GM21423 (cell line): Measurements from ENCODE around the gene FNDC7.
"Not testable (repeated sequence)": the region's sequence is repeated elsewhere in the genome, so short reads cannot be mapped to it uniquely, and the experiment has no call there.

Experiments used
- ATAC-seq: cut with Tn5 transposase; IDR thresholded peaks from one replicate; pipeline ENCODE4 v1.9.1; 2021; ENCODE audit warnings: mild to moderate bottlenecking, moderate library complexity; ENCODE audit not compliant: unreplicated experiment

FNDC7 gene

GRCh38 chr1:108699375-108700332, 13.1 kb upstream of the FNDC7 start:
- no peak for ATAC-seq

DNA sequence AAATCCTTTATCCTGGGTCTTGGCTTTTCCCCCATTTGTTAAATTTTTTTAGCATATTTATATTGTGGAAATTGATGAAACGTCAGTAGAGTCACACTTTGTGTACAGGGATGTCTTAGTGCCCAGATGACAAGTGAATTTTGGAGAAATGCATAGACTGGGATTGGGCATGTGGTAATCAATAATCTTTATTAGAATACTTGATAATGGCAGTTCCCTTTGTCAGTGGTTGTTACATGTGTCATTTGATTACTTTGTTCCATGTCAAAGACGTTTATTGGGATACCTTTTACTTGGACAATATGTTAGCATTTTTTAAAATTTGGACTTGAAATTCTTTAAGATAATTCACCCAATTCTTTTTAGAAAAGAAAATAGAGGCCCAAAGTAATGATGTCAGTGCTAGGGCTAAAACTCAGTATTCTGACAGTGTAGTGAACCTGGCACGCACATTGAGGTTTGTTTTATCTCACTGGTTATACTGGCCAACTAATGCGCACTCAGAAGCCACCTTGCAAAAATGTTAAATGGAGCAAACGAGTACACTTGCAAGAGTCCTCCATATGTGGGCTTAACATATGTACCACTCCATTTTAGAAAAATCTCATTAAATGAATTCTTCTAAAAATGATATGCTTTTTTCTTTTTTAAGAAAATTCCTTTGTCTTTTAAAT, 11.4 kb upstream of the FNDC7 start:
- ATAC-seq, result no peak

GRCh38 chr1:108702109-108702508, 10.6 kb upstream of the FNDC7 start:
- ATAC-seq, result not testable (repeated sequence)

DNA sequence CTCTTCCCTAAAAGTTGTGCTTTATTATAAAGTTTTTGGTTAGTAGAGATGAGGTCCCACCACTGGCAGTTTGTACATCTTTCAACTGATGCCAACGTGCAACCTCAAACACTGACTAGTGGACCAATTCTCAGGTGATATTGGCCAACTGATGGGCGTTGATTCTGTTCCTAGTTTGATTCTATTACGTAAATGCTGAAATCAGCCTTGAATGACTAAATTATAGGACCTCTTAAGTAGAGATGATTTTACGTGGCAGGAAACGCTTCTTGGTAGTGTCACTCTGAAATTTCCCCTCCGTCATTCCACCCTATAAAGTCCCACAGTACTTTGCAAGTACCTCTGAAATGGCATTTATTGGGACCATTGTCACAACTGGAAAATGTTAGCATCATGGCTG, 8.8 kb upstream of the FNDC7 start:
- ATAC-seq, result no peak

DNA sequence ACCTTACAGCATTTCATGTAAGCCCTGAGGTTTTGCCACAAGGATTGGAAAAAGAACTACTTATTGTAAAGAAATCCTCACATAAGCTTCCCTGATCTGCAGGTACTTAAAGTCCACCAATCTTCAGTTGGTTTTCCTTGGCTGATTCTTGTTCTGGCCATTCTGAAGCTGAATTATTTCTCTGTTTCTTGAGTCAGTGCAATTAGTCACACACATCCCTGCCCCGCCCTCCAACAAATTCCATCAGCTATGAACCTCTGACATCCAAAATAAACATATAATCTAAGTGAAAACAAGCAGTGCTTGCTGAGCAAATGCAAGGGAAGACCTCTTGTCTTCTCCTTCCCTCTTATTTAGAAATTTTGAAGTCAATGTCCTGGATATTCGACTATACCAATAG, 8.2 kb upstream of the FNDC7 start:
- ATAC-seq, result no peak

DNA sequence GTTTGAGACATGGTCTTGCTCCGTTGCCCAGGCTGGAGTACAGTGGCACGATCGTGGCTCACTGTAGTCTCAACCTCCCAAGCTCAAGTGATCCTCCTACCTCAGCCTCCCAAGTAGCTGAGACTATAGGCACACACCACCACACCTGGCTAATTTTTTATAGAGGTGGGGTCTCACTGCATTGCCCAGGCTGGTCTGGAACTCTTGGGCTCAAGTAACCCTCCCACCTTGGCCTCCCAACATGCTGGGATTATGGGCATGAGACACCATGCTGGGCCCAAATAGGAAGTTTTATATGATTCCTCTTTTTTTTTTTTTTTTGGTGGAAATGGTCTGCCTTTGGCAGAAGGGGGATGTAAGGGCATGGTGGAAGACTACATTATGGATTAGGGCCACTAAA, 6.1 kb upstream of the FNDC7 start:
- no peak for ATAC-seq

DNA sequence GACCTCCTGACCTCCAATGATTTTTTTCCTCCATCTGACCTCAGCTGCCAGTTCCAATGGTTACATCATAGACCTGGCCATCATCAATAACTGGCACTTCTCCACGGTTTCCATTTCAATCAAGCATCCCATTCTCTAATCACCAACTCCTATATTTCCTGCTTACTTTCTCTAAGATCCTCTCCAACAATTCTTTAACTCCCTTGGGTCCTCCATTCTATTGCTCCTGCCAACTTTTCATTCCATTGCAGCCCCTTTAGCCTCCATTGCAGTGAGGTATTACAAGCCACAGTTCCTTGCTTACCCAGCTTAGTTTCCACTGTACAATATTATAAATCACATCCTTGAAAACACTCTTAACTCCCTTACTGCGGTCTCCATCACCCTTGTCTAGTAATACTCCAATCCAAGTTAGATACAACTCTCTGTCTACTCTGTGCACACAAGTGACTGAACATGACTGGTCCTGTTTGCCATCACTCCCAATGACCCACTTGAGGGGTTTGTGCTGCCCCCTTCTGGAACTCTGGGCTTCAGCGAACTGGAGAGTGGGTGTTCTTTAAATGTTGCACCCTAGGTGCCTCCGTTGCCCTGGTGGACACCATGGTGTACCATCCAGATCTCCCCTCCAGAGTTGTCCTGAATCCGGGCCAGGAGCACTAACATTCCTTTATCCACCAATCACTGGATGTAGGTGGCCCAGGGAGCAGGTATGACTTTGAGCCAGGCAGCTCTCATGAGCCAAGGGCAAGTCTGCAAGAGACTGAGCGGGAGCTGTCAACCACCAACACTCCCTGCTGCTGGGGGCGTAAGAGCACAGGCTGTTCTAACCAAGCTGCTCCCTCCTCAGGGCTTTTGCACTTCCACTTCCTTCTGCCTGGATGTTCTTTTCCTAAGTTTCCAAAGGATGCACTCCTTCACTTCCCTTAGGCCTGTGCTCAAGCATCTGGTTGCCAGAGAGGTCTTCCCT, 3.7 kb upstream of the FNDC7 start:
- ATAC-seq, result peak; percentile 55

DNA sequence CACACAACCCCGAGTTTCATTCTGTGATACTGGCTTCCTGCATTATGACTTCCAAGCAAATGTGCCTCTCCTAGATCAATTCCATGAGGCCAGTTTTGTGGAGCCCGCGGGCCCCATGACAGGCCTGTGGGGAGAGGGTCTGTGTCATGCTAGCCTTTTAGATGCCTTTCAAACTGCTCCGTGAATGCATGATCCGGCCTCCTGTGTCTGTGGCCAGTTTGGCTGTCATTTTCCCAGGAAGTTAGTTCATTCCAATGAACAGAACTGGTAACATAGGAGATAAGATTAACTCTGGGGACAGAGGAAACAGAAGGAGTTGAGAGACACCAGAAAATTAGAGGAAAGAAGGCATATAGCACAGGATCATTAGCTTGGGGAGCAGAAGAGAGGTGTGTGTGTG, 3.2 kb downstream of the FNDC7 start:
- ATAC-seq, result no peak

GRCh38 chr1:108716437-108717230, 3.9 kb downstream of the FNDC7 start:
- ATAC-seq, result no peak

DNA sequence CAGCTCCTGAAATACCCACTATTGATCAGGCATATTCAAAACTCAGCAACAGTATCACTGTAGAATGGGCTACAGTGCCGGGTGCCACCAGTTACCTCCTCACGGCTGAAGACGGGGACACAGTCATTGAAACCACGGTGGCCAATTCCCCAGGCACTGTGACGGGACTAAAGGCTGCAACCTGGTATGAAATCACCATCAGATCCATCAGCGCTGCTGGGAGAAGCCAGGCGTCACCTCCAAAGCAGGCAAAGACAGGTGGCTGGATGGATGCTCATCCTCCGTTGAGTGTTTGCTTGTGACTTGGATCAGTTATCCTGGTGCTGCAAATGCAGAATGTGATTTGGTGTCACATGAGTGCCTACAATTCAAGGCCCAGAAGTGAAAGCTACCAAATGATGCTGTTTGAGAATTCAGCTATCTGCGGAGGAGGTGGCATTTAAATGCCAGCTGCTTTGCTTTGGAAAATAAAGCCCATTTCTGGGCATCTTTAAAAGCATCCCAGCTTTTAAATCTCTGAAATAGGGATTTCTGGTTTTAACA, 5.1 kb downstream of the FNDC7 start:
- ATAC-seq, result no peak

- no peak for ATAC-seq
Measured at GRCh38 chr1:108718927-108719655, 6.4 kb downstream of the FNDC7 start.

- no peak for ATAC-seq
Measured at GRCh38 chr1:108719656-108720435, 7.1 kb downstream of the FNDC7 start.

DNA sequence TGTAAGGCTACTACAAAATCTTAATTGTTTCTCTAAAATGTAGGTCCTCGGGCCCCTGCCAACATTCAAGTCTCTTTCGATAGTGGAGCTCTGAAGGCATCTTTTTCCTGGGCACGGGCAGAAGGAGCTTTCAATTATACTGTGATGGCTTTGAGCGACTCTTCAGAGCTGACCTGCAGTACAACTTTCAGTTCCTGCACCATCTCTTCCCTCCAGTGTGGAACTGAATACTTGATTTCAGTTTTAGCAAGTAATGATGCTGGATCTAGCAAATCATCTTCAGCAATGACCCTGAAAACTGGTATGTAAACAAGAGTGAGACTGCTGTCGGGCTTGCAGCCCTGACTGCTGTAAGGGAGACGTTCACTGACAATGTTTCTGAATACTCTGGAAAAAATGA, 9.6 kb downstream of the FNDC7 start:
- no peak for ATAC-seq

DNA sequence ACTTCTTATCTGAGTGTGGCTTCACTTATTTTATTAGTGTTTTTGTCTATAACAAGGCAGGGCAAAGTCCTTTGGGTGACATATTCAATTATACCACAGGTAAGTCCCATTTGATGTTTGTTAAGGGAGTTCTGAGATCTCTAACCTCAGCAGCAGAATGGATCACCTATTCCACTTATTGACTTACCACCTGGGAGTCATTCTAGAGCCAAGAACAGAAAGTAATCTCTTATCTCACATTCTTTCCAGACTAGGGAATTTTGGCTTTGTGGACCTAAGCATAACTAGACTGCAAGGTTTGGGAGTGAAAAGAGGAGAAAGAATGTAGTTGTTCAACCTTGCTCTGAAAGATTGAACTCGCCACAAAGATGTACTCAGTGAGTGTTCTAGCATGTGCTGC, 13.2 kb downstream of the FNDC7 start:
- no peak for ATAC-seq

DNA sequence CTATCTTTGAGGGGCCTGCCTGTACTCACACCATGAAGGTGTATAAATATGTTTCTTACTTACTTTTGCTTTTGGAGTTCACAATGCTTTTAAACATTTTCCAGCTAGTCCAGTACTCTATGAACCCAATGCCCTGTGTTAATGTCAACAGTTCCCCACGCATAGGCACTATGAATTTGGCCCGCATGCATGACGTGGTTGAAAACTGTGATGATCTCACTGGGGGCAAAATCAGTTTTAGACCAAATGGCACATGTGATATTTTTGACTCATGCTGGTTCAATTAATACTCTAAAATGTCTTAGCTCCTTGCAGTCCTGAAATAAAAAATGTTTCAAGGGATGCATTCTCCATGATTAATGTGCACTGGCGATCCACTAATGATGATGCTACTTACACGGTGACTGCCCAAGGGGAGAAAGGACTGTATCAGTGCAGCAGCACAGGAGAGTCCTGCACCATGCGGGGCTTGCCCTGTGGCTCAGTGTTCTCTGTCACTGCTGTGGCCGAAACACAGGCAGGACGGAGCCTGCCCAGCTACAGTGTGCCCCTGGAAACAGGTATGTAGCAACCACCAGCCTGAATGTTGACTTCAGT, 15.7 kb downstream of the FNDC7 start:
- ATAC-seq, result no peak

- ATAC-seq, result no peak
Measured at GRCh38 chr1:108729481-108729880, 16.8 kb downstream of the FNDC7 start.

DNA sequence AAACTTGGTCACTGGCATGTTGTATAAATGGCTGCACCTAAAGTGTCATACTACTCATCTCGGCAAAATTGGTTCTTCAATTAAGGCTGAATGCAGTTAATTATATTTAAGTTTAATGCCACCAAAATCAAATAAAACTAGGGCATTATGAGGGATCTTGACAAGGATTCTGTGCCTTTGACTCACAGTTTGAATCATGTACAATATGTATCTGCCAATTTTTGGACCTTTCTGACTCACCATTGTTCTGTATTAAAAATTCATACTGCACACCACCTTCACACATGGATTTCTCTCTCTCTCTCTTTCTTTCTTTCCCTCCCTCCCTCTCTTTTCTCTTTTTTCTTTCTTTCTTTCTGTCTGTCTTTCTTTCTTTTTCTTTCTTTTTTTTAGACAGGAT, 19.7 kb downstream of the FNDC7 start:
- no peak for ATAC-seq

DNA sequence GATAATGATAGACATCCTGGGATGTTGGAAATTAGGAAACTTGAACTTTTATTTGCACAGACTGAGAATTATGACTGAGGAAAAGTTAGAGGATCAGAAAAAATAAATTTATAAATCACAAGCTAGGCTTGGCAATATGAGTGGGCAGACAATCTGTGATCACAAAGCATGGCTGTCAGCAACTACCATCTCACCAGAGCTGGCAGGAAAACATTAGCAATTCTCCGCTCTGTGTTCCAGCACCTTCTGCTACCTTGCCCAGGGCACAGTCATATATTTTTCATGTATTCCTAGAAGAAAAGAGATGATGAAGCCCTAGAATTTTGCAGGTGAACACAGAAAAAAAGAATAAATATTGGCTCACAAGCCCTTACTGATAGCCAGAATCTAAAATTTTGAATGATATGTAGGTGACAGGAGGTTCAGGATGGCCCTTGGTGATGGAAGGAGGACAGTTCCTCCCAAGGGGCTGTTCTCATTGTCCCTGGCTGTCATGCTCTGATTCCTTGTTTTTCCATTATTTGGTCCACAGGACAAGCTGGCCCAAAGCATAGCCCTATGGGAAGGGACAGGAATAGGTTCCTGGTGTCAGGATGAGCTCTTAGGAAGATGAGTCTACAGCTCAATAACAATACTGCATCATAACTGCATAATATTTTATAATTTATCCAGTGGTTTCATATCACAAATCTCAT, 21.6 kb downstream of the FNDC7 start:
- ATAC-seq, result no peak
